NK-92 (cell line): ENCODE data around the gene SLC39A2.
"Not testable (repeated sequence)": the region's sequence is repeated elsewhere in the genome, so short reads cannot be mapped to it uniquely, and the experiment has no call there.

Experiments used
- DNase-seq: peaks from one replicate; lab custom pipeline; 2025; ENCODE audit not compliant: unreplicated experiment; lab: John Stamatoyannopoulos, UW

SLC39A2 gene, protein sequence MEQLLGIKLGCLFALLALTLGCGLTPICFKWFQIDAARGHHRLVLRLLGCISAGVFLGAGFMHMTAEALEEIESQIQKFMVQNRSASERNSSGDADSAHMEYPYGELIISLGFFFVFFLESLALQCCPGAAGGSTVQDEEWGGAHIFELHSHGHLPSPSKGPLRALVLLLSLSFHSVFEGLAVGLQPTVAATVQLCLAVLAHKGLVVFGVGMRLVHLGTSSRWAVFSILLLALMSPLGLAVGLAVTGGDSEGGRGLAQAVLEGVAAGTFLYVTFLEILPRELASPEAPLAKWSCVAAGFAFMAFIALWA

GRCh38 chr14:20998674-20999366 is at the start of gene SLC39A2:
Gene SLC39A2, plus strand, starts transcription at chr14:20999293. Its CDS starts 154 bp downstream, at chr14:20999447.
- no peak for DNase-seq

- DNase-seq, result not testable (repeated sequence)
Measured at GRCh38 chr14:20954736-20955537, 44.2 kb upstream of the SLC39A2 start, which contains the start of gene RNASE2. Gene RNASE2, plus strand, starts transcription at chr14:20955487. Its CDS starts 285 bp downstream, at chr14:20955772.

DNA sequence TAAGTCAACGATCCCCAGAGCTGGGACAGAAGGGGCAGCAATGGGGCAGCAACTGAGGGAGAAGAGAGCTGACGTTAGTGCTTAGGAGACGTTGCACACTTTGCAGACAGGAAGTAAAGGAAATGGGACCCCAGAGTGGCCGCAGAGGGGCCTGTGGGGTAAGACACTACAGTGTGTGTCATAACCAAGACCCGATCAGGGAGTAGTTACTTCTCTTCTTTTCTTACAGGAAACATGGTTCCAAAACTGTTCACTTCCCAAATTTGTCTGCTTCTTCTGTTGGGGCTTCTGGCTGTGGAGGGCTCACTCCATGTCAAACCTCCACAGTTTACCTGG is 43.6 kb upstream of the SLC39A2 start:
- DNase-seq, result not testable (repeated sequence)

DNA sequence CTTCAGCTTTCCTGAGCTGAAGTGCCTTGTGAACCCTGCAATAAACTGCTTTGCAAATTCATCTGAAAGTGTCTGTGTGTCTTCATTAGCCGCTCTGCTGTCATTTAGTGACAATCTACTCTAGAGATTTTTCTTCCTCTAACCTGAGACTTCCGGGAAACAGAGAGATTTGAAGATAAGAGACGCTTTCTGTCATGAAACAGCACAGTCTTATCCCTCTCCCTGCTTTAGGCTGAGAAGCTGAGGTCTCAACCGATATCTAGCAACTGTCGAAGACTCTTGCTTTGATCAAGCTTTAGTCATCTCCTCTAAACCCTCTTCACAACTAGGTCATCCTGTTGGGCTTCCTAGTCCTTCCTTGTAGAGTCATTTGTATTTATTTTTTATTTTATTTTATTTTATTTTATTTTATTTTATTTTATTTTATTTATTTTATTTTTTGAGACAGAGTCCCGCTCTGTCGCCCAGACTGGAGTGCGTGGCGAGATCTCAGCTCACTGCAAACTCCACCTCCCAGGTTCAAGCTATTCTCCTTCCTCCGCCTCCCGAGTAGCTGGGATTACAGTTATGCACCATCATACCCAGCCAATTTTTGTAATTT is 42.6 kb upstream of the SLC39A2 start:
- DNase-seq, result no peak

- DNase-seq, result not testable (repeated sequence)
Measured at GRCh38 chr14:20958946-20959345, 40.1 kb upstream of the SLC39A2 start.

- DNase-seq, result no peak
Measured at GRCh38 chr14:20969336-20969735, 29.8 kb upstream of the SLC39A2 start.

DNA sequence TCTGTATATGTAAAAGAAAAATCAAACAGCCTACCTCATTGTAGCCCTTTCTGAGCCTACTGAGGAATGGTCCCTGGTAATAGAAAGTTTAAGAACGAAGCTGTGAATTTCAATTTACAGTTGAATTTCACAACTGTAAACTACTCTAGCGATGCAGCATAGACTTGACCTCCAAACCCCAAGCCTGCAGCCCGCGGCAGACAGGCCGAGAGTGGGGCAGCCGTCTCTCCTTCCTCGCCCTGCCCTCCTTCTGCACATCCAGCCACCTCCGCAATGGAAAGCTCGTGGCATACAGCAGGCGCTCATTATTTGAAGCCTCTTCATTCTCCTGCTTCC is 28.5 kb upstream of the SLC39A2 start:
- no peak for DNase-seq

- no peak for DNase-seq
Measured at GRCh38 chr14:20970983-20971704, 27.9 kb upstream of the SLC39A2 start.

GRCh38 chr14:20971705-20972021 is 27.4 kb upstream of the SLC39A2 start:
- DNase-seq, result no peak

- DNase-seq, result no peak
Measured at GRCh38 chr14:20973501-20973900, 25.6 kb upstream of the SLC39A2 start.

DNA sequence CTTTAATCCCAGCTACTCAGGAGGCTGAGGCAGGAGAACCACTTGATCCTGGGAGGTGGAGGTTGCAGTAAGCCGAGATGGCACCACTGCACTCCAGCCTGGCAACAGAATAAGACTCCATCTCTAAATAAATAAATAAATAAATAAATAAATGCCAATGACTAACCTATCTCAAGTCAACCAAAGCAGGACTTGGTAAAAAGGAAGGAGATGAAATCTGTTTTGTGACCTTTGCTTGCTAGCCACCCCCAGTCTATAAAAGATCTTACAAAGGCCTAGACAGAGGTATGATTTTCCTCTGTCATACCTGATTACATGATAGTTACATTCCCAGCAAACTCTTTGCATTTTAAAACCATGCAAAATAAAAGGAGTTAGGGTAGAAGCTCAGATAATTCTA is 22.8 kb upstream of the SLC39A2 start:
- no peak for DNase-seq

GRCh38 chr14:20978687-20979086 is 20.4 kb upstream of the SLC39A2 start:
- DNase-seq, result no peak

- DNase-seq, result no peak
Measured at GRCh38 chr14:20980906-20981305, 18.2 kb upstream of the SLC39A2 start.

- DNase-seq, result no peak
Measured at GRCh38 chr14:20982646-20983369, 16.3 kb upstream of the SLC39A2 start.

DNA sequence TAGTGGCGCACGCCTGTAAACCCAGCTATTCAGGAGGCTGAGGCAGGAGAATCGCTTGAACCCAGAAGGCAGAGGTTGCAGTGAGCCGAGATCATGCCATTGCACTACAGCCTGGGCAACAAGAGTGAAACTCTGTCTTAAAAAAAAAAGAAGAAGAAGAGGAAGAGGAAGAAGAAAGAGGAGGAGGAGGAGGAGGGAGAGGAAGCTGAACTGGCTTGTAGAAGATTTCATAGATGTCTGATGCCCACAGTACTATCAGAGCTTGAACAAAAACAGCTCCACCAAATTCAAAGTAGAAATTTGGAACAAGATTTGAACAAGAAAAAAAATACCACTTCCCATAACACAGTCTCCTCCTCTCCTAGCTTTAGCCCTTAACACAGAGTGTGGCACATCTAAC is 13.4 kb upstream of the SLC39A2 start:
- DNase-seq, result not testable (repeated sequence)

DNA sequence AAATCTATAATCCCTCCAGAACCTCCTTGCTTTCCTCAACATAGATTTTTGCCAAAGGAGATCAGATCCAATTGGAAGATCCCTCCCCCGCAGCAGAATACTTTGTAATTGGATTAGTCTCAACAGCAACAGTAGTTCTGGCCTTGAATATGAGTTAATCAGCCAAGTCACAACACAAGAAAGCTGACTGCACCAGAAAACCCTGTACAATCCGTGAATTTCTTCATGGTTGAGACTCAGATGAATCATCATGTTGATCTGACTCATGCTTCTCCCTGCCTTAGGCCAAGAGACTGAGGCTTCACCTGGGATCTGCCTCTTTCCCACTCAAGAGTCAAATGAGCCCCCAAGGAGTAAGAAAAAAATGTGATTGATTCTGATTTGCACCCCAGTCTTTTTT is 12.3 kb upstream of the SLC39A2 start:
- DNase-seq, result no peak

DNA sequence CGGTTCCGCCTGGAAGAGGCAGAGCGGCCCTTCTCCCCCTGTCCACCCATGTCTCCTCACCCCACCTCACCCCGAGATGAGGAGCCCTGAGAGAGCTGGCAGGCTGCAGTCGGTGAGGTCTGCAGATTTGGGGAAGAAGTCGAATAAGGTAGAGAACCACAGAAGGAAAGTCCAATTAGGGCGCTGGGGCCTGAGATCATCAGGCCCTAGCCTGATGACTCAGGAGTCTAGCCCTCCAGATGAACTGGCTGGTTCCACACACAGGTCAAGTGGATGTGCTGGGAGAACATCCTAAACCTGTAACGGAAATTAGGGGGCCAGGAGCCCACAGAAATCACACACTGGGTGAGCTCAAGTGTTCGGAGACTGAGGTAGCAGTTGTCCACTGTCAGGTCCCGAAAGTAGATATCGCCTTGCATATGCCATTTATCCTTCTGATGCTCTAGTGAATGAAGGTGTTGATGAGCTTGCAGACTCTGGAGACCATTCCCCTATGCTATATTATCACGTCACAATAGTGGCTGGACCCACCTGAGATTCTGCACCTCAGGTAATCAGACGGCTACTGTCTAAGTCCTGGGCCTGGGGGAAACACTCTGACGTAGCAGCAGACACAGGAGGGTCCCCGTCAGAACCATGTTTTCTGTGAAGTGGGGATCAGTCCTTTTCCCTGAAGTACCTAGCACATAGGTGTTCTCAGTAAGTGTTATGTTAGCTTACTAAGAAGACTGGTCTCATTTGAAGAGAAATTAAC is 10.2 kb upstream of the SLC39A2 start:
- DNase-seq, result no peak

GRCh38 chr14:20989471-20989786 is 9.7 kb upstream of the SLC39A2 start:
- no peak for DNase-seq

DNA sequence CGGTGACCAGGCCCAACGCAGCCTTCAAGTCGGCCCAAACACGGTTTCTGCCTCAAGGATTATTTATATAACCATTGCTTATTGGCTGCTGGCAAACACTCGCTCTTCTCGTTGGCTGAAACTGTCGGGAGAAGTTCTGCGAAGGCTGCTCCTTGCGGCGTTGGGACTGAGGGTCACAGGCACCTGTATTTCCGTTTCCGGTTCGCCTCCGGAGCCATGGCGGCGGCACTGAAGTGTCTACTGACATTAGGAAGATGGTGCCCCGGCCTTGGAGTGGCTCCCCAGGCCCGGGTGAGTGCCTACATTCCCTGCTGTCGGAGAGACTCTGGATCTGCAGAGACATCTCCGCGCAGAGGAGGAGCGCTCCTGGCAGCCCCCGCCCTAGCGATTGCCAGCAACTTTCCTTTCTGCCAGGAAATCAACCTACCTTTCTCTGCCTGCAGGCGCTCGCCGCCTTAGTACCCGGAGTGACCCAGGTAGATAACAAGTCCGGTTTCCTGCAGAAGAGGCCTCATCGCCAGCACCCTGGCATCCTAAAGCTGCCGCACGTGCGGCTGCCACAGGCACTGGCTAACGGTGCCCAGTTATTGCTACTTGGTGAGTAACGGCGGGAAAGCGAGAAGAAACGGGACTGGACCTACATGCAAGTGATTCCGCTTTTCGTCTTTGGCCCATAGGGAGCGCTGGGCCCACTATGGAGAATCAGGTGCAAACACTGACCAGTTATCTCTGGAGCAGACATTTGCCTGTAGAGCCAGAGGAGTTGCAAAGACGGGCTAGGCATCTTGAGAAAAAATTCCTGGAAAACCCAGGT is 9.1 kb upstream of the SLC39A2 start, which contains the start of gene METTL17:
Gene METTL17 (plus strand): TSS at position 194 of the 814 bp plus-strand sequence. CDS start 23 bp downstream, at position 217.
- DNase-seq, result no peak
